ENCODE results near the gene KCTD2.
"Not testable (repeated sequence)": the region's sequence is repeated elsewhere in the genome, so short reads cannot be mapped to it uniquely, and the experiment has no call there.

Gene KCTD2

GRCh38 chr17:75051941-75052340 is 4.9 kb downstream of the KCTD2 start:
- DNase-seq (ENCODE audit: low read depth) = no peak

- no peak for DNase-seq (ENCODE audit: low read depth)
Measured at GRCh38 chr17:75059369-75060345, 12.6 kb downstream of the KCTD2 start.

GRCh38 chr17:75060434-75061054 is 13.5 kb downstream of the KCTD2 start:
- no peak for DNase-seq (ENCODE audit: low read depth)

- DNase-seq (ENCODE audit: low read depth) = no peak
Measured at GRCh38 chr17:75061055-75061438, 14.0 kb downstream of the KCTD2 start.

GRCh38 chr17:75061618-75062017 is 14.6 kb downstream of the KCTD2 start:
- DNase-seq (ENCODE audit: low read depth) = no peak

- no peak for DNase-seq (ENCODE audit: low read depth)
Measured at GRCh38 chr17:75063201-75063600, 16.2 kb downstream of the KCTD2 start.

- no peak for DNase-seq (ENCODE audit: low read depth)
Measured at GRCh38 chr17:75063626-75064025, 16.6 kb downstream of the KCTD2 start.

GRCh38 chr17:75064040-75064439 is 17.0 kb downstream of the KCTD2 start:
- DNase-seq (ENCODE audit: low read depth) = no peak

- no peak for DNase-seq (ENCODE audit: low read depth)
Measured at GRCh38 chr17:75064460-75064859, 17.4 kb downstream of the KCTD2 start.

GRCh38 chr17:75064867-75065561 is 18.0 kb downstream of the KCTD2 start:
- no peak for DNase-seq (ENCODE audit: low read depth)

GRCh38 chr17:75065562-75066151 is 18.6 kb downstream of the KCTD2 start:
- no peak for DNase-seq (ENCODE audit: low read depth)

- no peak for DNase-seq (ENCODE audit: low read depth)
Measured at GRCh38 chr17:75067856-75068255, 20.8 kb downstream of the KCTD2 start.

GRCh38 chr17:75068750-75069149 is 21.7 kb downstream of the KCTD2 start:
- no peak for DNase-seq (ENCODE audit: low read depth)

GRCh38 chr17:75069783-75070182 is 22.8 kb downstream of the KCTD2 start:
- DNase-seq (ENCODE audit: low read depth) = no peak

- not testable (repeated sequence) for DNase-seq (ENCODE audit: low read depth)
Measured at GRCh38 chr17:75071478-75072271, 24.6 kb downstream of the KCTD2 start.

- not testable (repeated sequence) for DNase-seq (ENCODE audit: low read depth)
Measured at GRCh38 chr17:75072909-75073308, 25.9 kb downstream of the KCTD2 start.

GRCh38 chr17:75073618-75074047 is 26.6 kb downstream of the KCTD2 start:
- DNase-seq (ENCODE audit: low read depth) = no peak

- no peak for DNase-seq (ENCODE audit: low read depth)
Measured at GRCh38 chr17:75074532-75074931, 27.5 kb downstream of the KCTD2 start.

GRCh38 chr17:75075597-75076336 is 28.7 kb downstream of the KCTD2 start:
- no peak for DNase-seq (ENCODE audit: low read depth)

- no peak for DNase-seq (ENCODE audit: low read depth)
Measured at GRCh38 chr17:75077072-75077495, 30.1 kb downstream of the KCTD2 start.

Measured in stimulated activated CD8-positive, alpha-beta memory T cell treated with anti-CD3 and anti-CD28 coated beads, Interleukin-12 subunit alpha, Interleukin-12 subunit beta, amount 100 ng/mL, for 4 hours (primary cell).